Superior temporal gyrus (tissue), 1 donor: ENCODE data around the gene WDCP.
"Not testable (repeated sequence)": the region's sequence is repeated elsewhere in the genome, so short reads cannot be mapped to it uniquely, and the experiment has no call there.

Source experiments
- DNase-seq: peaks from one replicate; pipeline ENCODE4 v3.0.0-alpha.2; 2016; ENCODE audit errors: extremely low spot score

WDCP gene

GRCh38 chr2:24046930-24047702 lies at the start of gene WDCP:
Gene WDCP, minus strand, starts transcription at chr2:24047391. Its CDS starts 7,897 bp downstream, at chr2:24039494.
- peak; percentile 99 for DNase-seq

GRCh38 chr2:24095171-24095677 lies 48.0 kb upstream of the WDCP start:
- not testable (repeated sequence) for DNase-seq

- DNase-seq = not testable (repeated sequence)
Observed at GRCh38 chr2:24093270-24093669, 46.1 kb upstream of the WDCP start.

- no peak for DNase-seq
Observed at GRCh38 chr2:24088821-24089359, 41.7 kb upstream of the WDCP start.

- no peak for DNase-seq
Observed at GRCh38 chr2:24087032-24087431, 39.8 kb upstream of the WDCP start.

GRCh38 chr2:24086241-24086640 lies 39.0 kb upstream of the WDCP start:
- no peak for DNase-seq

GRCh38 chr2:24085200-24085489 lies 38.0 kb upstream of the WDCP start:
- no peak for DNase-seq

- DNase-seq = peak; percentile 80
Observed at GRCh38 chr2:24084386-24085199, 37.4 kb upstream of the WDCP start, which contains the start of gene TP53I3. Gene TP53I3, minus strand, starts transcription at chr2:24084834. Its CDS starts 508 bp downstream, at chr2:24084326.

- DNase-seq = no peak
Observed at GRCh38 chr2:24083567-24084385, 36.6 kb upstream of the WDCP start.

- no peak for DNase-seq
Observed at GRCh38 chr2:24082787-24083566, 35.8 kb upstream of the WDCP start.

- no peak for DNase-seq
Observed at GRCh38 chr2:24080701-24081100, 33.5 kb upstream of the WDCP start.

GRCh38 chr2:24077879-24078278 lies 30.7 kb upstream of the WDCP start:
- no peak for DNase-seq

- DNase-seq = no peak
Observed at GRCh38 chr2:24077535-24077877, 30.3 kb upstream of the WDCP start.

- peak; percentile 28 for DNase-seq
Observed at GRCh38 chr2:24076849-24077534, 29.8 kb upstream of the WDCP start.

GRCh38 chr2:24075915-24076848 lies 29.0 kb upstream of the WDCP start, which contains the start of gene SF3B6:
Gene SF3B6, minus strand, starts transcription at chr2:24076326. Its CDS starts 97 bp downstream, at chr2:24076229.
- peak; percentile 99 for DNase-seq

GRCh38 chr2:24075259-24075658 lies 28.1 kb upstream of the WDCP start:
- no peak for DNase-seq

GRCh38 chr2:24073816-24074215 lies 26.6 kb upstream of the WDCP start:
- no peak for DNase-seq

- DNase-seq = no peak
Observed at GRCh38 chr2:24072259-24072658, 25.1 kb upstream of the WDCP start.

GRCh38 chr2:24065341-24065740 lies 18.1 kb upstream of the WDCP start:
- no peak for DNase-seq
